Ascending aorta (tissue), 2 donors: ENCODE measurements around the gene PERP. TPM values are rescaled to one million over a fixed set of nuclear protein-coding genes. Genes with fewer than 3 reads are reported as not detected.

Experiments
- DNase-seq, 2 donors: peaks; one replicate each; pipeline ENCODE4 v3.0.0-alpha.2; 2019; ENCODE audit warnings: low spot score in 2 of 2
- H3K27ac ChIP-seq, 2 donors: fragments of 200-600 bp; sonication (generic); one replicate each; pipeline ENCODE4 v1.5.1; 2016 to 2017; ENCODE audit warnings: mild to moderate bottlenecking in 1 of 2
- H3K27me3 ChIP-seq: fragments of 200-600 bp; sonication (generic); one replicate; pipeline ENCODE4 v1.5.1; 2017
- H3K36me3 ChIP-seq, 2 donors: fragments of 200-600 bp; sonication (generic); one replicate each; pipeline ENCODE4 v1.5.1; 2016
- H3K4me1 ChIP-seq, 2 donors: fragments of 200-600 bp; sonication (generic); one replicate each; pipeline ENCODE4 v1.5.1; 2016 to 2017; ENCODE audit warnings: mild to moderate bottlenecking in 1 of 2
- H3K4me3 ChIP-seq, 2 donors: fragments of 200-600 bp; sonication (generic); one replicate each; pipeline ENCODE4 v1.5.1; 2016 to 2017; ENCODE audit warnings: mild to moderate bottlenecking in 1 of 2
- H3K9me3 ChIP-seq, 2 donors: fragments of 200-600 bp; sonication (generic); one replicate each; pipeline ENCODE4 v1.5.1; 2016
- CTCF ChIP-seq, 3 experiments: fragments of 200-600 bp in 2 of 3; fragments of 450-650 bp in 1 of 3; sonication (generic) in 2 of 3; IDR thresholded peaks; one replicate each; pipeline ENCODE4 v1.5.1; 2016 to 2019; ENCODE audit warnings: antibody characterized with exemption in 3 of 3, mild to moderate bottlenecking in 1 of 3, moderate library complexity in 1 of 3
- intact Hi-C: fragments of 100-400 bp; cut with DNase I; formaldehyde crosslinking; loops from one replicate; pipeline ENCODE4 v1.15.1; 2023
- total RNA-seq: library from RNA; depleted of rRNA; stranded (reverse); fragments of >200 nt; gene quantifications from one replicate; pipeline ENCODE4 v1.1.0, GENCODE V29; 2016

Gene PERP
- total RNA-seq, 1 donor from 2014 or later: 14.5 TPM

GRCh38 chr6:138109042-138109997 is 2.1 kb upstream of the PERP start:
- no peaks in the 10 kb centered on the region for H3K27me3 ChIP-seq
- H3K27ac ChIP-seq: peak overlapping the region in 1 of 2 donors; percentile 34
- H3K36me3 ChIP-seq: no peaks in the 10 kb centered on the region
- peak overlapping the region in 1 of 2 donors; percentile 18 for H3K4me3 ChIP-seq
- intact Hi-C loops: loop anchor here (1.0 to 5.0 kb wide), 5 partner anchors 108 to 663 kb away; partner anchors contain the start of genes CCDC28A, HEBP2 and TNFAIP3
- H3K4me1 ChIP-seq: no peaks in the 10 kb centered on the region
- TF ChIP-seq CTCF (IDR thresholded peaks at IDR 0.05): peak; percentile 72 to 97 (median 95)
- peak in 1 of 2 donors; percentile 85 for DNase-seq
- H3K9me3 ChIP-seq: no peaks in the 10 kb centered on the region

DNA sequence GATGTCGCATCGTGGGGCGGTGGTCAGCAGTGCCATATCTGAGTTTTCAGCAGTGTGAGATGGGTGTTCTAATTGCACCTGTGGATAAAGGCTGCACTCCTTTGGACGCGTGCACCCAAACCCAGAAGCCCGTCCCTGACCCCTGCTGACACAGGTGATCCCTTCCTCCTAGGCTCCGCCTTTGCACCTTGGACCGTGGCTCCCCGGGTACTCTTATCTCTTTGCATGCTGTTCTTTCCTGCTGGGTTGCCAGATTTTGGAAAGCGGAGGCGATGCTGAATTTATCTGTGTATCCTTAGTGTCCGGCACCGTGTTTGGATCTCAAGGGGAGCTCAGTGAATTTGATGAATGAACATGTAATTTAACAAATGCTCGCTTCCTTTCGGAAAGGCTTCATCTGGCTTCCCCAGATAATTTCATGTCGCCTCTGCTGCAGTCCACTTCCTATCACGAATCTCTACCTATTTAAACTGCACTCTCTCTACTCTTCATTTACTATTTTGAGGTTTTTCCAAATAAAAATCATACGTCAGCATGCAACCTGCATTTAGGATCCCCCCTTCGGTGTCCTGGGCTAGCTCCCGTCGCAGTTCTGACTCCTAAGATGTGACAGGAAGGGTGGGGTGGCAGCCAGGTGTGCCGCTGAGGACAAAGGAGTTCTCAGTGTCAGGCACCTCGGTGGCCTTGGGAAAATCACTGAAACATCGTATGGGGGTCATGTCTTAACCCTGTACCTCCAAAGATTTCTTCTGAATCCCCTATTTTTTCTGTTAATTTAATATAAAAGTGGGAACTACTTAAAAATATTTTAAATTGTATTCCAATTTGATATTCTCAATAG is 753 bp upstream of the PERP start:
- H3K9me3 ChIP-seq: no peaks in the 10 kb centered on the region
- no peak for TF ChIP-seq CTCF (IDR thresholded peaks at IDR 0.05)

DNA sequence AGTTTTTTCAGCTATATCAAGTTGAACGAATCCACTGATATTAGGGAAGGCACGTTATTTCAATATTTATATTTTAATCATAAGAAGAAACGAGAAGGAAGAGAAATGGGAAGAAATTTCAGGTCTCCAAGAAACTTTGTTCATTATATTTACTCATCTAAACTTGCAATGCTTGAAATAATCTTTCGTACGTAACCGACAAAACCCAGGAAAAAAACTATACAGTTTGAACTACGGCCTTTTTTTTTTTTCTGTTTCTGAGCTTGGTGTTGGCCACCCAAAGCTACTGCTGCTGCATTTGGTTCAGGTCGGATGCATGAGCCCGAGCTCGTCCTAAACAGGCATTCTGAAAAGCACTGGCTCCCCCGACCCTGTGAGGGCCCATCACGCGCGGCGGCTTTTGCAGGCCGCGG is 548 bp downstream of the PERP start:
- intact Hi-C loops: loop anchor here (5.0 kb wide), 4 partner anchors 239 to 666 kb away; partner anchors contain the start of genes CCDC28A, HEBP2 and TNFAIP3
- Histone ChIP-seq H3K4me1 (no peaks in the 10 kb centered on the region), H3K27me3 (no peaks in the 10 kb centered on the region)

More for the DNA sequence above, 753 bp upstream of the PERP start:
- Histone ChIP-seq H3K36me3 (no peaks in the 10 kb centered on the region), H3K27ac (peak overlapping the region in 1 of 2 donors; percentile 48), H3K4me1 (no peaks in the 10 kb centered on the region), H3K4me3 (peak overlapping the region; percentile 66 to 81), H3K27me3 (no peaks in the 10 kb centered on the region)
- intact Hi-C loops: loop anchor here (5.0 kb wide), 4 partner anchors 241 to 664 kb away; partner anchors contain the start of genes CCDC28A, HEBP2 and TNFAIP3
- no peak for DNase-seq

DNA sequence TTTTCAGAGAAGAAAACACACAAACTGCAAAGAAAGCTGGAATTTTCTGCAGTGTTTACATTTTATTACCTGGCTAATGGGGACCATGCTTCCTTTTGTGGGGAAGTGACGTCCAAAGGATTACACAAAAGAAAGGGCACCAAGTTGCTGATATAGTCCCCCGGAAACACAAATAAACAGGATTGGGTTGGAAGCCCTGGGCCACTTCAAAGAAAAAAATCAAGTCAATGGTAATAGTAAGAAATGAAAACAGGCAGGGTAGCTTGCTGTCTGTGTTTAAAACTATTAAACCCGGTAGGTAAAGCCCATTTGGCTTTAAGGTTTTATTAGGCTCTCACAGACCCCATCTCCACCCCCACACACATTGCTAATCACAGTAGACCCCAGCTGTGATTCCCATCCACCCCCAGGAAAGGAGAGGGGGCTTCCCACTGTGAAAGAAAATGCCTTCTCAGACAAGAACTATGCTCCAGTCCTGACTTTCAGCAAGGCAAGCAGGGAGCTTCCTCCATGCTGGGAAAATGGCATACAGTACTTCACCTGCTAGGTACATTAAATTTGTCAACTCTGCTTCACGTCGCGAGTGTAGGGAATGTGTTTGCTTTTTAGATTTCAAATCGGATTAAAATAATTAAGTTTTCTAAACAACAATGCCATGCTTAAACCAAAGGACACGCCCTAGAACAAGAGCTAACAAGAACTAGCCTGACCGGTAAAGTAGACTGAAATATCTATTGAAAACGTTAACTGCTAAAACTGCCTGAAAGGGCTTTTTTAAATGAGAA is 1.1 kb downstream of the PERP start:
- peak overlapping the region; percentile 66 to 81 for H3K4me3 ChIP-seq
- no peaks in the 10 kb centered on the region for H3K27me3 ChIP-seq
- no peak overlapping the region for H3K27ac ChIP-seq
- intact Hi-C loops: loop anchor here (5.0 kb wide), 4 partner anchors 239 to 666 kb away; partner anchors contain the start of genes CCDC28A, HEBP2 and TNFAIP3
- DNase-seq: no peak
- TF ChIP-seq CTCF (IDR thresholded peaks at IDR 0.05): no peak
- H3K9me3 ChIP-seq: no peaks in the 10 kb centered on the region
- H3K36me3 ChIP-seq: no peaks in the 10 kb centered on the region
- no peaks in the 10 kb centered on the region for H3K4me1 ChIP-seq

More for the DNA sequence above, 548 bp downstream of the PERP start:
- no peaks in the 10 kb centered on the region for H3K9me3 ChIP-seq
- TF ChIP-seq CTCF (IDR thresholded peaks at IDR 0.05): no peak
- no peaks in the 10 kb centered on the region for H3K36me3 ChIP-seq
- H3K27ac ChIP-seq: peak overlapping the region; percentile 48 to 67
- DNase-seq: no peak
- H3K4me3 ChIP-seq: peak overlapping the region; percentile 66 to 81
